DND-41 (cell line): ENCODE results near the gene BICRAL.
"Not testable (repeated sequence)": the region's sequence is repeated elsewhere in the genome, so short reads cannot be mapped to it uniquely, and the experiment has no call there.

Experiments
- ATAC-seq: fragments of 200-7000 bp; cut with Tn5 transposase; 3 replicates; pipeline ENCODE4 v1.9.1; 2021; ENCODE audit warnings: low read depth; ENCODE audit not compliant: insufficient read depth
- DNase-seq: peaks from one replicate; pipeline ENCODE4 v3.0.0-alpha.2; 2020
- H2AFZ ChIP-seq: 2 replicates; pipeline ENCODE4 v1.6.0; 2012; ENCODE audit warnings: low read depth, low read length
- H3K27ac ChIP-seq: 2 replicates; pipeline ENCODE4 v1.5.1; 2012; ENCODE audit warnings: low read length, inconsistent platforms
- H3K27me3 ChIP-seq: fragments of 200-600 bp; sonication (generic); 2 replicates; pipeline ENCODE4 v1.6.0; 2012; ENCODE audit warnings: low read length, mild to moderate bottlenecking, inconsistent platforms; ENCODE audit not compliant: insufficient read depth, poor library complexity
- H3K36me3 ChIP-seq: 2 replicates; pipeline ENCODE4 v1.5.1; 2012; ENCODE audit warnings: low read length, inconsistent platforms; ENCODE audit not compliant: insufficient read depth
- H3K4me1 ChIP-seq: 2 replicates; pipeline ENCODE4 v1.5.1; 2012; ENCODE audit warnings: mild to moderate bottlenecking, low read length; ENCODE audit not compliant: insufficient read depth
- H3K4me2 ChIP-seq: 2 replicates; pipeline ENCODE4 v1.6.0; 2012; ENCODE audit warnings: mild to moderate bottlenecking, moderate library complexity, low read length, inconsistent platforms; ENCODE audit not compliant: insufficient read depth
- H3K4me3 ChIP-seq, 2 experiments: fragments of 200-600 bp in 1 of 2; shearing (Covaris generic) in 1 of 2; 2 replicates each; pipeline ENCODE4 v1.5.1; 2012 to 2016; ENCODE audit warnings: inconsistent platforms in 2 of 2, low read length in 2 of 2, mild to moderate bottlenecking in 2 of 2, low read depth in 1 of 2, moderate library complexity in 1 of 2
- H3K79me2 ChIP-seq: 2 replicates; pipeline ENCODE4 v1.6.0; 2012; ENCODE audit warnings: low read length, inconsistent platforms; ENCODE audit not compliant: insufficient read depth
- H3K9ac ChIP-seq: 2 replicates; pipeline ENCODE4 v1.6.0; 2012; ENCODE audit warnings: low read depth, mild to moderate bottlenecking, inconsistent platforms, low read length, moderate library complexity
- H3K9me3 ChIP-seq: 2 replicates; pipeline ENCODE4 v1.5.1; 2012; ENCODE audit warnings: low read length, moderate library complexity, mild to moderate bottlenecking, inconsistent platforms; ENCODE audit not compliant: insufficient read depth, severe bottlenecking
- H4K20me1 ChIP-seq: 2 replicates; pipeline ENCODE4 v1.6.0; 2012; ENCODE audit warnings: low read length; ENCODE audit not compliant: insufficient read depth
- EZH2 ChIP-seq: IDR thresholded peaks from 3 replicates; pipeline ENCODE4 v1.6.1; 2012; ENCODE audit warnings: borderline replicate concordance, low read depth, mild to moderate bottlenecking, moderate library complexity, low read length, inconsistent platforms; ENCODE audit not compliant: severe bottlenecking
- TF ChIP-seq, protein P1 (sequence below): IDR thresholded peaks from 2 replicates; pipeline ENCODE4 v1.5.1; 2012; ENCODE audit warnings: borderline replicate concordance, low read length, moderate library complexity, mild to moderate bottlenecking; ENCODE audit not compliant: poor library complexity, severe bottlenecking; ENCODE audit errors: extremely low read depth

The BICRAL gene

DNA sequence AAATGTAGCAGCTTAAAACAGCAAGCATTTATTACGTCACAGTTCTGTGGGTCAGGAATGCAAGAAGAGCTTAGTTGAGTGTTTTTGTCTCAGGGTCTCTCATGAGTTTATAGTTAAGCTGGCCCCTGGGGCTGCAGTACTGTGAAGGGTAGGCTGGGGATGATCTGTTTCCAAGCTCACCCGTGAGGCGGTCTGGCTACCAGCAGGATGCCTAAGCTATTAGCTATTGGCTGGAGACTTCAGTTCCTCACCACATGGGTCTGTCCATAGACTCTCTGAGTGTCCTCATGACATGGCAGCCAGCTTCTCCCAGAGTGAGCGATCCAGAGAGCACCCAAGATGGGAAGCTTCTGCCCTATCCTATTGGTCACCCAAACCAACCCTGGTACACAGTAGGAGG, 12.8 kb upstream of the BICRAL start:
- H3K27me3 ChIP-seq: no peaks in the 10 kb centered on the region
- H4K20me1 ChIP-seq: peaks cover 8% of the 10 kb centered on the region; the same call in 1 of the 2 replicates
- no peak overlapping the region for H3K4me2 ChIP-seq
- TF ChIP-seq EZH2: no peak
- TF ChIP-seq, protein P1, sequence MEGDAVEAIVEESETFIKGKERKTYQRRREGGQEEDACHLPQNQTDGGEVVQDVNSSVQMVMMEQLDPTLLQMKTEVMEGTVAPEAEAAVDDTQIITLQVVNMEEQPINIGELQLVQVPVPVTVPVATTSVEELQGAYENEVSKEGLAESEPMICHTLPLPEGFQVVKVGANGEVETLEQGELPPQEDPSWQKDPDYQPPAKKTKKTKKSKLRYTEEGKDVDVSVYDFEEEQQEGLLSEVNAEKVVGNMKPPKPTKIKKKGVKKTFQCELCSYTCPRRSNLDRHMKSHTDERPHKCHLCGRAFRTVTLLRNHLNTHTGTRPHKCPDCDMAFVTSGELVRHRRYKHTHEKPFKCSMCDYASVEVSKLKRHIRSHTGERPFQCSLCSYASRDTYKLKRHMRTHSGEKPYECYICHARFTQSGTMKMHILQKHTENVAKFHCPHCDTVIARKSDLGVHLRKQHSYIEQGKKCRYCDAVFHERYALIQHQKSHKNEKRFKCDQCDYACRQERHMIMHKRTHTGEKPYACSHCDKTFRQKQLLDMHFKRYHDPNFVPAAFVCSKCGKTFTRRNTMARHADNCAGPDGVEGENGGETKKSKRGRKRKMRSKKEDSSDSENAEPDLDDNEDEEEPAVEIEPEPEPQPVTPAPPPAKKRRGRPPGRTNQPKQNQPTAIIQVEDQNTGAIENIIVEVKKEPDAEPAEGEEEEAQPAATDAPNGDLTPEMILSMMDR: no peak
- H3K79me2 ChIP-seq: no peaks in the 10 kb centered on the region
- H3K9ac ChIP-seq: no peak overlapping the region
- H3K36me3 ChIP-seq: no peaks in the 10 kb centered on the region
- no peak for ATAC-seq
- no peaks in the 10 kb centered on the region for H3K9me3 ChIP-seq
- DNase-seq: no peak
- no peak overlapping the region for H3K27ac ChIP-seq
- H3K4me1 ChIP-seq: peaks cover 23% of the 10 kb centered on the region
- H3K4me3 ChIP-seq: no peak overlapping the region
- no peak overlapping the region for H2AFZ ChIP-seq

GRCh38 chr6:42769836-42770235, 12.0 kb upstream of the BICRAL start:
- no peaks in the 10 kb centered on the region for H3K79me2 ChIP-seq
- no peak overlapping the region for H3K9ac ChIP-seq
- H3K4me3 ChIP-seq: no peak overlapping the region
- peaks cover 23% of the 10 kb centered on the region for H3K4me1 ChIP-seq
- H4K20me1 ChIP-seq: peaks cover 8% of the 10 kb centered on the region; the same call in 1 of the 2 replicates
- DNase-seq (no peak), ATAC-seq (no peak)
- H3K36me3 ChIP-seq: no peaks in the 10 kb centered on the region
- TF ChIP-seq, protein P1: no peak
- no peak for TF ChIP-seq EZH2
- H3K27ac ChIP-seq: no peak overlapping the region
- no peak overlapping the region for H3K4me2 ChIP-seq
- no peak overlapping the region for H2AFZ ChIP-seq
- no peaks in the 10 kb centered on the region for H3K9me3 ChIP-seq
- no peaks in the 10 kb centered on the region for H3K27me3 ChIP-seq

GRCh38 chr6:42771741-42772100, 10.1 kb upstream of the BICRAL start:
- Histone ChIP-seq H3K27ac (peak overlapping the region; percentile 53), H3K79me2 (no peaks in the 10 kb centered on the region), H4K20me1 (peaks cover 8% of the 10 kb centered on the region; the same call in 1 of the 2 replicates), H3K9ac (peak overlapping the region; percentile 48), H3K4me2 (peak overlapping the region; percentile 64), H3K4me3 (peak overlapping the region in 1 of 2 experiments; percentile 51; a peak in 2 of 4 replicates), H3K36me3 (no peaks in the 10 kb centered on the region), H2AFZ (no peak overlapping the region), H3K4me1 (peaks cover 23% of the 10 kb centered on the region), H3K9me3 (no peaks in the 10 kb centered on the region), H3K27me3 (no peaks in the 10 kb centered on the region)
- ATAC-seq (peak; percentile 19), DNase-seq (no peak)
- TF ChIP-seq, protein P1: no peak
- TF ChIP-seq EZH2: no peak

DNA sequence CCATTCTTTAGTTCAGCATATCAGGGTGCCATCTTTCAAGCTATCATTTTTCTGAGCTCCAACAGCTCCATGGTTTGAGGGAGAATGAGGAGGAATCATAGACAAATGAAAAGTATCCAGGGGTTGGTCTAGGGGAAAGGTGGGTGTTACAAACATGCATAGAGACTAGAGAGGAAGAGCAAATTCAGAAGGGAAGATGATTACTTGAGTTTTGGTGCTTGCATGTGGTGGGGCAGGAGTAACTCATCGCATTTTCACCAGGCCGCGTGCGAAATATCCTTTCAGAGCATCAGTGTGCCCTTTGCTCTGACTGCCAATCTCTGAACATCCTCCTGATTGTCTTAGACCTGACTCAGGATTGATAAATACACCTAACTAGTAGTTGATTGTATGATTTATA, 7.7 kb upstream of the BICRAL start:
- H3K27me3 ChIP-seq: no peaks in the 10 kb centered on the region
- H3K4me3 ChIP-seq: no peak overlapping the region
- no peak for TF ChIP-seq EZH2
- TF ChIP-seq, protein P1: no peak
- ATAC-seq (no peak), DNase-seq (no peak)
- no peaks in the 10 kb centered on the region for H3K36me3 ChIP-seq
- no peak overlapping the region for H3K27ac ChIP-seq
- H3K9me3 ChIP-seq: no peaks in the 10 kb centered on the region
- no peak overlapping the region for H2AFZ ChIP-seq
- H3K4me2 ChIP-seq: no peak overlapping the region
- peaks cover 23% of the 10 kb centered on the region for H3K4me1 ChIP-seq
- H3K9ac ChIP-seq: no peak overlapping the region
- H3K79me2 ChIP-seq: no peaks in the 10 kb centered on the region
- peaks cover 8% of the 10 kb centered on the region; the same call in 1 of the 2 replicates for H4K20me1 ChIP-seq

DNA sequence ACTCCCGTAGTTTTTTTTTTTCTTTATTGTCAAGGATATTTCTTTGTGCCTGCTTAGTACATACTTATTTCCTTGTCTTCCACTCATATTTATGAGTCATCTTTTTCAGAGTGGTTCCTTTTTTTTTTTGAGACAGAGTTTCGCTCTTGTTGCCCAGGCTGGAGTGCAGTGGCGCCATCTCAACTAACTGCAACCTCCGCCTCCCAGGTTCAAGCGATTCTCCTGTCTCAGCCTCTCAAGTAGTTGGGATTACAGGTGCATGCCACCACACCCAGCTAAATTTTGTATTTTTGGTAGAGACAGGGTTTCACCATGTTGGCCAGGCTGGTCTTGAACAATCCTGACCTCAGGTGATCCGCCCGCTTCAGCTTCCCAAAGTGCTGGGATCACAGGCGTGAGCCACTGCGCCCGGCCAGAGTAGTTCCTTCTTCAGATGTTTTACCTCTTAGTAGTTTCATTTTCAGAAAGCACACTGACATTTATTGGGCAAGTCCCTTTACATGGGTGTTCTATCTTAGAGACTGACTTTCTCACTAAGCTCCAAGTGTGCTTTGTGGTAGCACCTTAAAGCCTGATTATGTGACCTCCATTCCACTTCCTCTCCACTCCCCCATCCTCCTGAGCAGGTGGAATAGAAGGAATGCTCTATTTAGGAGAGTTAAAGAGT, 6.9 kb upstream of the BICRAL start:
- ATAC-seq, H3K79me2 ChIP-seq, H3K36me3 ChIP-seq, H3K27me3 ChIP-seq, H3K4me3 ChIP-seq, H3K9ac ChIP-seq, H2AFZ ChIP-seq, DNase-seq, H4K20me1 ChIP-seq, H3K27ac ChIP-seq, H3K4me2 ChIP-seq, H3K9me3 ChIP-seq: not testable (repeated sequence)
- peaks cover 23% of the 10 kb centered on the region for H3K4me1 ChIP-seq
